Sigmoid colon (tissue), 7 donors: ENCODE data around the gene IQSEC3. TPM values are rescaled to one million over a fixed set of nuclear protein-coding genes. Genes with fewer than 3 reads are reported as not detected.

Source experiments
- DNase-seq: peaks from one replicate; pipeline ENCODE4 v3.0.0-alpha.2; 2019
- H3K27ac ChIP-seq, 4 donors: fragments of 200-600 bp; sonication (generic); one replicate each; pipeline ENCODE4 v1.5.1; 2016 to 2019; ENCODE audit warnings: mild to moderate bottlenecking in 1 of 4
- H3K27me3 ChIP-seq, 3 donors: fragments of 200-600 bp; sonication (generic); one replicate each; pipeline ENCODE4 v1.5.1; 2019; ENCODE audit warnings: mild to moderate bottlenecking in 1 of 3
- H3K36me3 ChIP-seq, 4 donors: fragments of 200-600 bp; sonication (generic); one replicate each; pipeline ENCODE4 v1.5.1; 2016 to 2019
- H3K4me1 ChIP-seq, 4 donors: fragments of 200-600 bp; sonication (generic); one replicate each; pipeline ENCODE4 v1.5.1; 2017 to 2019
- H3K4me3 ChIP-seq, 4 donors: fragments of 200-600 bp; sonication (generic); one replicate each; pipeline ENCODE4 v1.5.1; 2017 to 2019; ENCODE audit warnings: mild to moderate bottlenecking in 2 of 4, moderate library complexity in 1 of 4
- H3K9me3 ChIP-seq, 4 donors: fragments of 200-600 bp in 3 of 4; sonication (generic) in 3 of 4; one replicate each; pipeline versions ENCODE4 v1.5.1 to v1.6.1; 2013 to 2019
- EP300 ChIP-seq, 4 donors: sonication (generic); formaldehyde crosslinking; IDR thresholded peaks; one replicate each; pipeline ENCODE4 v1.6.1; 2017; ENCODE audit warnings: antibody characterized with exemption in 4 of 4
- POLR2A ChIP-seq, 2 donors: fragments of 450-650 bp; IDR thresholded peaks; one replicate each; pipeline ENCODE4 v1.6.1; 2016; ENCODE audit warnings: antibody characterized with exemption in 2 of 2, mild to moderate bottlenecking in 2 of 2, moderate library complexity in 2 of 2
- POLR2AphosphoS5 ChIP-seq, 4 donors: sonication (generic); formaldehyde crosslinking; IDR thresholded peaks; one replicate each; pipeline ENCODE4 v1.6.1; 2017; ENCODE audit warnings: antibody characterized with exemption in 4 of 4
- whole genome bisulfite sequencing, 2 donors: extraction: QIAGEN DNeasy Blood & Tissue Kit; methylation state at CpG; one replicate each; pipeline ENCODE4 v1.1.7; 2013; 5-methylcytosine and 5-hydroxymethylcytosine counted together
- intact Hi-C: fragments of 100-400 bp; cut with DNase I; formaldehyde crosslinking; loops from one replicate; pipeline ENCODE4 v1.15.1; 2023
- polyA plus RNA-seq, 3 donors: library from polyadenylated mRNA; stranded (reverse); fragments of 200-250 nt; gene quantifications; one replicate each; pipeline ENCODE4 v1.2.3, GENCODE V29; 2013
- total RNA-seq, 4 donors: library from RNA; depleted of rRNA; stranded (reverse); fragments of >200 nt; gene quantifications; one replicate each; pipeline ENCODE4 v1.1.0, GENCODE V29; 2016
- TF ChIP-seq, protein P1 (sequence below), 4 experiments: fragments of 450-650 bp in 3 of 4; fragments of 200-600 bp in 1 of 4; IDR thresholded peaks; one replicate each; pipeline ENCODE4 v1.5.1; 2016 to 2019; ENCODE audit warnings: antibody characterized with exemption in 4 of 4, mild to moderate bottlenecking in 3 of 4, moderate library complexity in 2 of 4
- donor health status: healthy with polysubstance abuse.
- donor health status: Bipolar disorder and iron deficiency.
- donor health status: healthy.

The IQSEC3 gene
- total and polyA plus RNA-seq, 7 donors, result under 0.01 to 2.2 (median 0.54) TPM; not detected in 1

- no peak overlapping the region for H3K4me3 ChIP-seq
- H3K27me3 ChIP-seq, result peaks cover 0 to 14% (median 0%) of the 10 kb centered on the region in 3 donors
- DNase-seq, result no peak
- TF ChIP-seq POLR2AphosphoS5 (IDR thresholded peaks at IDR 0.05) (no peak), EP300 (IDR thresholded peaks at IDR 0.05) (no peak), POLR2A (IDR thresholded peaks at IDR 0.05) (no peak)
- TF ChIP-seq, protein P1, sequence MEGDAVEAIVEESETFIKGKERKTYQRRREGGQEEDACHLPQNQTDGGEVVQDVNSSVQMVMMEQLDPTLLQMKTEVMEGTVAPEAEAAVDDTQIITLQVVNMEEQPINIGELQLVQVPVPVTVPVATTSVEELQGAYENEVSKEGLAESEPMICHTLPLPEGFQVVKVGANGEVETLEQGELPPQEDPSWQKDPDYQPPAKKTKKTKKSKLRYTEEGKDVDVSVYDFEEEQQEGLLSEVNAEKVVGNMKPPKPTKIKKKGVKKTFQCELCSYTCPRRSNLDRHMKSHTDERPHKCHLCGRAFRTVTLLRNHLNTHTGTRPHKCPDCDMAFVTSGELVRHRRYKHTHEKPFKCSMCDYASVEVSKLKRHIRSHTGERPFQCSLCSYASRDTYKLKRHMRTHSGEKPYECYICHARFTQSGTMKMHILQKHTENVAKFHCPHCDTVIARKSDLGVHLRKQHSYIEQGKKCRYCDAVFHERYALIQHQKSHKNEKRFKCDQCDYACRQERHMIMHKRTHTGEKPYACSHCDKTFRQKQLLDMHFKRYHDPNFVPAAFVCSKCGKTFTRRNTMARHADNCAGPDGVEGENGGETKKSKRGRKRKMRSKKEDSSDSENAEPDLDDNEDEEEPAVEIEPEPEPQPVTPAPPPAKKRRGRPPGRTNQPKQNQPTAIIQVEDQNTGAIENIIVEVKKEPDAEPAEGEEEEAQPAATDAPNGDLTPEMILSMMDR (IDR thresholded peaks at IDR 0.05), result no peak
- no peaks in the 10 kb centered on the region for H3K4me1 ChIP-seq
- intact Hi-C loops, result no loop called here
- no peaks in the 10 kb centered on the region for H3K36me3 ChIP-seq
- H3K27ac ChIP-seq, result no peak overlapping the region
- peaks cover 0 to 5% (median 4%) of the 10 kb centered on the region in 4 donors for H3K9me3 ChIP-seq
- 90 to 94% methylated on average over 9 of the region's 9 CpGs for WGBS, 2 donors
Measured at GRCh38 chr12:87856-88255, 21.3 kb downstream of the IQSEC3 start.

DNA sequence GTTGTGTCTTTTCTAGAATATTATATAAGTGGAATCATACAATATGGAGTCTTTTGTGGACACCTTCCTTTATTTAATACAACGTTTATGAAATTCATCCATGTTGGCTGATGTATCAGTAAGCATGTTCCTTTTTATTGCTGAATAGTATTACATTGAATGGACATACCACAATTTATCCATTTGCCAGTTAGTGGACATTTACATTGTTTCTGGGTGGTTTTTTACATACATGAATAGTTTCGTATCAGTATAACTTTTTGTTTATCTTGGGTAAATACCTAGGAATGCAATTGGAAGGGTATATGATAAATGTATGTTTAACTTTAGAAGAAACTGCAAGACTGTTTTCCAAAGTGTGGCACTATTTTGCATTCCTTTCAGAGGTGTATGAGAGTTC is 23.1 kb downstream of the IQSEC3 start:
- DNase-seq, result no peak
- intact Hi-C loops, result no loop called here
- TF ChIP-seq POLR2AphosphoS5 (IDR thresholded peaks at IDR 0.05) (no peak), EP300 (IDR thresholded peaks at IDR 0.05) (no peak), POLR2A (IDR thresholded peaks at IDR 0.05) (no peak)
- TF ChIP-seq, protein P1 (IDR thresholded peaks at IDR 0.05), result no peak
- Histone ChIP-seq H3K9me3 (peaks cover 0 to 5% (median 4%) of the 10 kb centered on the region in 4 donors), H3K36me3 (no peaks in the 10 kb centered on the region), H3K4me3 (no peak overlapping the region), H3K27me3 (peaks cover 0 to 2% (median 0%) of the 10 kb centered on the region in 3 donors), H3K4me1 (no peaks in the 10 kb centered on the region), H3K27ac (no peak overlapping the region)
- WGBS, 2 donors, result 71 to 78% methylated on average over 2 of the region's 2 CpGs

DNA sequence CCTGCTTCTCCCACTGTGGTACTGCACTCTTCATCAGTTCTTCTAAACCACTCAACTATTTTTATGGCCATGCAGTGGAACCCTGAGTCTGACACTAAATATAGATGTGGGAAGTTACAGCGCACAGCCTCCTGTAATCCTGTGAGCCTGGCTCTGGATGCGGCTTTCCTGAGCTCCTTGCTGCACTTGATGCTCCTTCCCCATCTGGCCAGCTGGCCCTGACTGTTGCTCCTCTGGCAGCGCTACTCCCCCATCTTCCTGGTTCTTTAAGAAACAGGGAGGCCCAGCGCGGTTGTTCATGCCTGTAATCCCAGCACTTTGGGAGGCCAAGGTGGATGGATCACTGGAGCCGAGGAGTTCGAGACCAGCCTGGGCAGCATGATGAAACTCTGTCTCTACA is 24.6 kb downstream of the IQSEC3 start:
- 76 to 84% methylated on average over 7 of the region's 7 CpGs for WGBS, 2 donors
- no peak for DNase-seq
- H3K4me3 ChIP-seq, result no peak overlapping the region
- peaks cover 0 to under 1% (median under 1%) of the 10 kb centered on the region in 3 donors for H3K27me3 ChIP-seq
- TF ChIP-seq EP300 (IDR thresholded peaks at IDR 0.05) (no peak), POLR2AphosphoS5 (IDR thresholded peaks at IDR 0.05) (no peak), POLR2A (IDR thresholded peaks at IDR 0.05) (no peak)
- TF ChIP-seq, protein P1 (IDR thresholded peaks at IDR 0.05), result no peak
- no peak overlapping the region for H3K27ac ChIP-seq
- peaks cover 0 to 5% (median 4%) of the 10 kb centered on the region in 4 donors for H3K9me3 ChIP-seq
- intact Hi-C loops, result no loop called here
- H3K36me3 ChIP-seq, result no peaks in the 10 kb centered on the region
- no peaks in the 10 kb centered on the region for H3K4me1 ChIP-seq

DNA sequence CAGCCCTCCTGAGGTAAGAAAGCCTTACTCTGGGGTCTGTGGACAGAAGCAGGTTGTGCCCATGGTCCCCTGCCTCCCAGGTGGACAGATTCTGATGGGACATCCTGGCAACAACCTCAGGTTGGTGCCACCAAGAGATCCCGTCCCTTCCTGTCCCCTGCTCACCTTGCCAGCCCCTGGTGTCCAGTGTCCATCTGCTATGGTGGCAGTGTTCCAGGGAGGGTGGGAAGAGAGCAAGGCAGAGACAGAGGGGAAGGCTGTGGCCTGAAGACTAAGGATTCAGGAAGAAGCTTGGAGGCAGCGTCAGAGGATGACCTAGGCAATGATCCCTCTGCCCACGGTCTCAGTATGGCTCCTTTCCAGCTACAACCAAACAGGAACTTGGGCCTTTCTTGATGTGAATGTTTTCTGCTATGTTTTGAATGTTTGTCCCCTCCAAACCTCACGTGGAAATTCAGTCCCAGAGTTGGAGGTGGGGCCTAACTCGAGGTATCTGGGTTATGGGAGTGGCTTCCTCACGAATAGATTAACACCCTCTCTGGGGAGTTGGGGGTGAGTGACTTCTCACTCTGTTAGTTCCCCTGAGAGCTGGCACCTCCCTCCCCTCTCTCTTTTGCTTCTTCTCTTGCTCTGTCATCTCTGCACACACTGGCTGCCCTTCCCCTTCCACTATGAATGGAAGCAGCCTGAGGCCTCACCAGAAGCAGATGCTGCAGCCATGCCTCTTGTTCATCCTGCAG is 26.9 kb downstream of the IQSEC3 start:
- H3K9me3 ChIP-seq, result peaks cover 0 to 5% (median 4%) of the 10 kb centered on the region in 4 donors
- no peak overlapping the region for H3K27ac ChIP-seq
- 46 to 59% methylated on average over 6 of the region's 6 CpGs for WGBS, 2 donors
- DNase-seq, result no peak
- intact Hi-C loops, result no loop called here
- no peak for TF ChIP-seq POLR2A (IDR thresholded peaks at IDR 0.05)
- TF ChIP-seq POLR2AphosphoS5 (IDR thresholded peaks at IDR 0.05), result no peak
- TF ChIP-seq, protein P1 (IDR thresholded peaks at IDR 0.05), result no peak
- no peak for TF ChIP-seq EP300 (IDR thresholded peaks at IDR 0.05)
- no peak overlapping the region for H3K4me3 ChIP-seq
- H3K27me3 ChIP-seq, result peaks cover 4 to 17% (median 4%) of the 10 kb centered on the region in 3 donors
- no peaks in the 10 kb centered on the region for H3K36me3 ChIP-seq
- H3K4me1 ChIP-seq, result no peaks in the 10 kb centered on the region
